ENCODE data around the gene ACVR1B. TPM values are rescaled to one million over a fixed set of nuclear protein-coding genes. Genes with fewer than 3 reads are reported as not detected.

ACVR1B gene
- total RNA-seq, 1 donor from 2014 or later, result 58.1 TPM

GRCh38 chr12:51917041-51917590 lies 34.4 kb upstream of the ACVR1B start:
- DNase-seq (ENCODE audit: low read depth), result no peak

GRCh38 chr12:51917746-51918453 lies 33.6 kb upstream of the ACVR1B start:
- DNase-seq (ENCODE audit: low read depth), result no peak

GRCh38 chr12:51920046-51920445 lies 31.5 kb upstream of the ACVR1B start:
- DNase-seq (ENCODE audit: low read depth), result no peak

- DNase-seq (ENCODE audit: low read depth), result no peak
Observed at GRCh38 chr12:51921017-51921725, 30.3 kb upstream of the ACVR1B start.

- no peak for DNase-seq (ENCODE audit: low read depth)
Observed at GRCh38 chr12:51922146-51922545, 29.4 kb upstream of the ACVR1B start.

- peak; percentile 70 for DNase-seq (ENCODE audit: low read depth)
Observed at GRCh38 chr12:51922762-51923505, 28.6 kb upstream of the ACVR1B start.

- no peak for DNase-seq (ENCODE audit: low read depth)
Observed at GRCh38 chr12:51923506-51924365, 27.8 kb upstream of the ACVR1B start.

- no peak for DNase-seq (ENCODE audit: low read depth)
Observed at GRCh38 chr12:51924551-51925319, 26.8 kb upstream of the ACVR1B start.

- DNase-seq (ENCODE audit: low read depth), result no peak
Observed at GRCh38 chr12:51925346-51926063, 26.0 kb upstream of the ACVR1B start.

- DNase-seq (ENCODE audit: low read depth), result no peak
Observed at GRCh38 chr12:51926064-51926632, 25.4 kb upstream of the ACVR1B start.

GRCh38 chr12:51926718-51927117 lies 24.8 kb upstream of the ACVR1B start:
- peak; percentile 65 for DNase-seq (ENCODE audit: low read depth)

- DNase-seq (ENCODE audit: low read depth), result peak; percentile 9
Observed at GRCh38 chr12:51932218-51933076, 19.1 kb upstream of the ACVR1B start.

- no peak for DNase-seq (ENCODE audit: low read depth)
Observed at GRCh38 chr12:51934080-51934479, 17.4 kb upstream of the ACVR1B start.

GRCh38 chr12:51937926-51938325 lies 13.6 kb upstream of the ACVR1B start:
- DNase-seq (ENCODE audit: low read depth), result no peak

- DNase-seq (ENCODE audit: low read depth), result no peak
Observed at GRCh38 chr12:51938726-51939125, 12.8 kb upstream of the ACVR1B start.

- DNase-seq (ENCODE audit: low read depth), result no peak
Observed at GRCh38 chr12:51941011-51941581, 10.4 kb upstream of the ACVR1B start.

GRCh38 chr12:51941604-51942003 lies 9.9 kb upstream of the ACVR1B start:
- DNase-seq (ENCODE audit: low read depth), result no peak

- DNase-seq (ENCODE audit: low read depth), result no peak
Observed at GRCh38 chr12:51942056-51942455, 9.4 kb upstream of the ACVR1B start.

Measured in renal cortical epithelial cell (primary cell).